ENCODE measurements around the gene NAT9.

Gene NAT9

DNA sequence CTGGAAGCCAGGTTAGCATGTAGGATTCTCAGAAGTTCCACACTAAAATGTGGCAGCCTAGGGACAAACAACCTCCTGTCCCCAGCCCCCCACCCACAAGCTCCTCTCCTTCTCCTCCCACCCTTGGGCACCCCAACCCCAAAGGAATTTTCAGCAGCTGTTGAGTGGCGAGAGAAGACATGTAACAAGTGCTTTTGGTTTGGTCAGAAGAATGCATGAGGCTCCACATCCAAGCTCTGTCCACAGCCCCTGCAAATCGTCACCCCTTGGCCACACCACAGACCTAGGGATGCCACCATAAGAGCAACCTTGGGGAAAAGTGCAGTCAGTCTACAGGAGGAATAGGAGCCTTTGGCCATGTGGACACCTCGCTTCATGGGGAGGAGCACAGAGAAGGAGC lies 51.0 kb downstream of the NAT9 start:
- DNase-seq (ENCODE audit: low read depth), result no peak
- TF ChIP-seq MYC (IDR thresholded peaks at IDR 0.05; ENCODE audit: low read depth, low read length) (no peak), POLR2A (IDR thresholded peaks at IDR 0.05; ENCODE audit: extremely low read depth, insufficient read length) (no peak)
- TF ChIP-seq, protein P1, sequence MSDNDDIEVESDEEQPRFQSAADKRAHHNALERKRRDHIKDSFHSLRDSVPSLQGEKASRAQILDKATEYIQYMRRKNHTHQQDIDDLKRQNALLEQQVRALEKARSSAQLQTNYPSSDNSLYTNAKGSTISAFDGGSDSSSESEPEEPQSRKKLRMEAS (IDR thresholded peaks at IDR 0.05; ENCODE audit: low read depth, low read length), result no peak
- TF ChIP-seq, protein P2, sequence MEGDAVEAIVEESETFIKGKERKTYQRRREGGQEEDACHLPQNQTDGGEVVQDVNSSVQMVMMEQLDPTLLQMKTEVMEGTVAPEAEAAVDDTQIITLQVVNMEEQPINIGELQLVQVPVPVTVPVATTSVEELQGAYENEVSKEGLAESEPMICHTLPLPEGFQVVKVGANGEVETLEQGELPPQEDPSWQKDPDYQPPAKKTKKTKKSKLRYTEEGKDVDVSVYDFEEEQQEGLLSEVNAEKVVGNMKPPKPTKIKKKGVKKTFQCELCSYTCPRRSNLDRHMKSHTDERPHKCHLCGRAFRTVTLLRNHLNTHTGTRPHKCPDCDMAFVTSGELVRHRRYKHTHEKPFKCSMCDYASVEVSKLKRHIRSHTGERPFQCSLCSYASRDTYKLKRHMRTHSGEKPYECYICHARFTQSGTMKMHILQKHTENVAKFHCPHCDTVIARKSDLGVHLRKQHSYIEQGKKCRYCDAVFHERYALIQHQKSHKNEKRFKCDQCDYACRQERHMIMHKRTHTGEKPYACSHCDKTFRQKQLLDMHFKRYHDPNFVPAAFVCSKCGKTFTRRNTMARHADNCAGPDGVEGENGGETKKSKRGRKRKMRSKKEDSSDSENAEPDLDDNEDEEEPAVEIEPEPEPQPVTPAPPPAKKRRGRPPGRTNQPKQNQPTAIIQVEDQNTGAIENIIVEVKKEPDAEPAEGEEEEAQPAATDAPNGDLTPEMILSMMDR (IDR thresholded peaks at IDR 0.05; ENCODE audit: low read depth, low read length), result no peak
- no peak overlapping the region for H3K4me3 ChIP-seq (ENCODE audit: low read depth, low read length)

DNA sequence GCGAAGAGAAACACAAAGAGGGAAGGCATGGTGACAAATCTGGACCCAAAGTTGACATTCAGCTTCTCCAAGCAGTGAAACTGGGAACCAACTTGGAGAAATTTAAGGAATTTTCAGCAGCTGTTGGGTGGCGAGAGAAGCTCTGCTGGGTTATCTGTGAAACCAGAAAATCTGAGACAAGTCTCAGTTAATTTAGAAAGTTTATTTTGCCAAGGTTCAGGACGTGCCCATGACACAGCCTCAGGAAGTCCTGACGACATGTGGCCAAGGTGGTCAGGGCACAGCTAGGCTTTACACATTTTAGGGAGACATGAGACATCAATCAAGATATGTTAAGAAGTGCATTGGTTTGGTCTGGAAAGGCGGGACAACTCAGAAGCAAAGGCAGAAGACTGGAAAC lies 52.3 kb downstream of the NAT9 start:
- TF ChIP-seq, protein P1 (IDR thresholded peaks at IDR 0.05; ENCODE audit: low read depth, low read length), result no peak
- TF ChIP-seq, protein P2 (IDR thresholded peaks at IDR 0.05; ENCODE audit: low read depth, low read length), result no peak
- TF ChIP-seq MYC (IDR thresholded peaks at IDR 0.05; ENCODE audit: low read depth, low read length) (no peak), POLR2A (IDR thresholded peaks at IDR 0.05; ENCODE audit: extremely low read depth, insufficient read length) (no peak)
- H3K4me3 ChIP-seq (ENCODE audit: low read depth, low read length), result no peak overlapping the region
- DNase-seq (ENCODE audit: low read depth), result no peak

DNA sequence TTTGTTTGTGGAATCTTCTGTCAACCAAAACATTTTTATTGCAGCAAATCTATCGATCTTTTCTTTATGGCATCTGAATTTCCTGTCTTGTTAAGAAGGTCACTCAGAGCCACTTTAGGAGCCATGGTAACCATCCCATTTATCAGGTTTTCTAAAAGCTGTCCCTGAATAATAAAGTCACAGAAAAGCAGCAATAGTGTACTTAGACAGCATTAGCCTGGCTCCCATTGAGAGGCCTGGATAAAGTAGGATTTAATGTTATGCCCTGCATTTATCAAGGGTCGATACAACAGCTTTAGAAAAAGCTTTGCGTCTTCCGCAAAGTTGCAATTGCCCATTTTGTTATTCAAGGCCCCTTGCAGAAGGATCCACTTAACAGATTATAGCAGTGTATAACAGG lies 53.4 kb downstream of the NAT9 start:
- no peak for DNase-seq (ENCODE audit: low read depth)
- no peak overlapping the region for H3K4me3 ChIP-seq (ENCODE audit: low read depth, low read length)
- TF ChIP-seq MYC (IDR thresholded peaks at IDR 0.05; ENCODE audit: low read depth, low read length) (no peak), POLR2A (IDR thresholded peaks at IDR 0.05; ENCODE audit: extremely low read depth, insufficient read length) (no peak)
- TF ChIP-seq, protein P2 (IDR thresholded peaks at IDR 0.05; ENCODE audit: low read depth, low read length), result no peak
- TF ChIP-seq, protein P1 (IDR thresholded peaks at IDR 0.05; ENCODE audit: low read depth, low read length), result no peak

Data from NB4 (cell line).